NCI-H146 treated with DMSO at 0.1 percent for 48 hours (cell line): Measurements from ENCODE around the gene SPINK5.

Experiments
- DNase-seq: peaks from one replicate; lab custom pipeline; 2025; ENCODE audit not compliant: unreplicated experiment; lab: John Stamatoyannopoulos, UW

The SPINK5 gene

GRCh38 chr5:148176480-148176879, 112.7 kb downstream of the SPINK5 start:
- no peak for DNase-seq

GRCh38 chr5:148177207-148177606, 113.4 kb downstream of the SPINK5 start:
- DNase-seq = no peak

GRCh38 chr5:148179234-148179824, 115.5 kb downstream of the SPINK5 start:
- DNase-seq = peak; percentile 1

- DNase-seq = no peak
Observed at GRCh38 chr5:148186248-148187003, 122.6 kb downstream of the SPINK5 start.
